Epithelial cell of esophagus (primary cell): Measurements from ENCODE around the gene IGF1R.

Experiments
- DNase-seq: peaks from one replicate; pipeline ENCODE4 v3.0.0; 2010; ENCODE audit warnings: low read depth
- H3K4me3 ChIP-seq: 2 replicates; pipeline ENCODE4 v1.5.1; 2011; ENCODE audit warnings: mild to moderate bottlenecking, low read length, control low read depth
- TF ChIP-seq, protein P1 (sequence below): IDR thresholded peaks from 2 replicates; pipeline ENCODE4 v1.5.1; 2011; ENCODE audit warnings: low read depth, mild to moderate bottlenecking, low read length, control low read depth, inconsistent platforms; ENCODE audit not compliant: insufficient read depth; ENCODE audit errors: missing control alignments

IGF1R gene

DNA sequence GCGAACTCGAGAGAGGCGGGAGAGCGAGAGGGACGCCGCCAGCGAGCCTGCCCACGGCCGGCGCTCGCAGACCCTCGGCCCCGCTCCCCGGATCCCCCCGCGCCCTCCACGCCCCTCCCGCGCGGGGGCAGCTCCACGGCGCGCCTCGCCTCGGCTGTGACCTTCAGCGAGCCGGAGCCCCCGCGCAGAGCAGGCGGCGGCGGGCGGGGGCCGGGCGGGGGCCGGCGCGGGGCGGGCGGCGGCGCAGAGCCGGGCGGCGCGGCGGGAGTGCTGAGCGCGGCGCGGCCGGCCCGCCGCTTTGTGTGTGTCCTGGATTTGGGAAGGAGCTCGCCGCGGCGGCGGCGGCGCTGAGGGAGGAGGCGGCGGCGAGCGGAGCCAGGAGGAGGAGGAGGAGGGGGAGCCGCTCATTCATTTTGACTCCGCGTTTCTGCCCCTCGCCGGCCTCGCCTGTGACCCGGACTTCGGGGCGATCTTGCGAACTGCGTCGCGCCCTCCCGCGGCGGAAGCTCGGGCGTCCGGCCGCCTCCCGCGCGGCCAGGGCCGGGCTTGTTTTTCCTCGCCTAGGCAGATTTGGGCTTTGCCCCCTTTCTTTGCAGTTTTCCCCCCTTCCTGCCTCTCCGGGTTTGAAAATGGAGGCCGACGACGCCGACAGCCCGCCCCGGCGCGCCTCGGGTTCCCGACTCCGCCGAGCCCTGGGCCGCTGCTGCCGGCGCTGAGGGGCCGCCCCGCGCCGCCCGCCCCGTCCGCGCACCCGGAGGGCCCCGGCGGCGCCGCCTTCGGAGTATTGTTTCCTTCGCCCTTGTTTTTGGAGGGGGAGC, 524 bp downstream of the IGF1R start:
- TF ChIP-seq, protein P1, sequence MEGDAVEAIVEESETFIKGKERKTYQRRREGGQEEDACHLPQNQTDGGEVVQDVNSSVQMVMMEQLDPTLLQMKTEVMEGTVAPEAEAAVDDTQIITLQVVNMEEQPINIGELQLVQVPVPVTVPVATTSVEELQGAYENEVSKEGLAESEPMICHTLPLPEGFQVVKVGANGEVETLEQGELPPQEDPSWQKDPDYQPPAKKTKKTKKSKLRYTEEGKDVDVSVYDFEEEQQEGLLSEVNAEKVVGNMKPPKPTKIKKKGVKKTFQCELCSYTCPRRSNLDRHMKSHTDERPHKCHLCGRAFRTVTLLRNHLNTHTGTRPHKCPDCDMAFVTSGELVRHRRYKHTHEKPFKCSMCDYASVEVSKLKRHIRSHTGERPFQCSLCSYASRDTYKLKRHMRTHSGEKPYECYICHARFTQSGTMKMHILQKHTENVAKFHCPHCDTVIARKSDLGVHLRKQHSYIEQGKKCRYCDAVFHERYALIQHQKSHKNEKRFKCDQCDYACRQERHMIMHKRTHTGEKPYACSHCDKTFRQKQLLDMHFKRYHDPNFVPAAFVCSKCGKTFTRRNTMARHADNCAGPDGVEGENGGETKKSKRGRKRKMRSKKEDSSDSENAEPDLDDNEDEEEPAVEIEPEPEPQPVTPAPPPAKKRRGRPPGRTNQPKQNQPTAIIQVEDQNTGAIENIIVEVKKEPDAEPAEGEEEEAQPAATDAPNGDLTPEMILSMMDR: no peak
- peak overlapping the region; percentile 79 for H3K4me3 ChIP-seq
- DNase-seq: peak; percentile 58

DNA sequence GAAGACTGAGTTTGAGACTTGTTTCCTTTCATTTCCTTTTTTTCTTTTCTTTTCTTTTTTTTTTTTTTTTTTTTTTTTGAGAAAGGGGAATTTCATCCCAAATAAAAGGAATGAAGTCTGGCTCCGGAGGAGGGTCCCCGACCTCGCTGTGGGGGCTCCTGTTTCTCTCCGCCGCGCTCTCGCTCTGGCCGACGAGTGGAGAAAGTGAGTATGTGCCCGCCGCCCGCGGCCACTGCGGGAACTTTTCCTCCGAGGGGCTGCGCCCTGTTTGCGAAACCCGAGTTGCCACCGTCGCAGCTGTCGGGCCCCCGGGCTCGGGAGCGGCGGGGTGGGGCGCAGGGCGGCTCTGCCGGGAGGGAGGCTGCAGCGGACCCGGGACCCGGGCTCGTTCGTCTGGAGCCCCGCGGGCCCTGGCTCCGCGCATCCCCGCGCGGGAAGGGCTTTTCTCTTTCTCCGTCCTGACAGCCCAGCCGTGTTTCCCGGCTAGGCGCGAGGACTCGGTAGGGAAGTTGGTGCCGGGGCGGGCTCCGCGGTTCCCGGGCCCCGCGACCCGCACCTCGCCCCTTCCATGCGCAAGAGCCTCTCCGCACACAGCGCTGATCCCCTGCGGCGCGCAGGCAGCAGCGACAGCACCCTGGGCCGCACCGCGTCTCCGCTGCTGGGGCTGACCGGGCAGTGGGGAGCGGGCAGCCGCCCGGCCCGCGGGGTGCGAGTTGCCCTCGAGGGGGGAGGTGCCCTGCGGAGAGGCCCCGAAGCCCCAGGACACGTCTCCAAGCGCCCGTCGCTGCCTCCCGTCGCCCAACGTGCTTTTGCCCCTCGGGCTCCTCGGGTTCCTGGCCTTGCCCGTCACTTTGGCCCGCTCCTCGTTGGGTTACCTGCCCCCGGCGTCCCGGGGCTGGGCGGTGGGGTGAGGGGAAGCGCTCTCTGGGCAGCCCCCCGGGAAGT, 1.4 kb downstream of the IGF1R start:
- H3K4me3 ChIP-seq: peak overlapping the region; percentile 79
- no peak for DNase-seq
- TF ChIP-seq, protein P1: no peak

DNA sequence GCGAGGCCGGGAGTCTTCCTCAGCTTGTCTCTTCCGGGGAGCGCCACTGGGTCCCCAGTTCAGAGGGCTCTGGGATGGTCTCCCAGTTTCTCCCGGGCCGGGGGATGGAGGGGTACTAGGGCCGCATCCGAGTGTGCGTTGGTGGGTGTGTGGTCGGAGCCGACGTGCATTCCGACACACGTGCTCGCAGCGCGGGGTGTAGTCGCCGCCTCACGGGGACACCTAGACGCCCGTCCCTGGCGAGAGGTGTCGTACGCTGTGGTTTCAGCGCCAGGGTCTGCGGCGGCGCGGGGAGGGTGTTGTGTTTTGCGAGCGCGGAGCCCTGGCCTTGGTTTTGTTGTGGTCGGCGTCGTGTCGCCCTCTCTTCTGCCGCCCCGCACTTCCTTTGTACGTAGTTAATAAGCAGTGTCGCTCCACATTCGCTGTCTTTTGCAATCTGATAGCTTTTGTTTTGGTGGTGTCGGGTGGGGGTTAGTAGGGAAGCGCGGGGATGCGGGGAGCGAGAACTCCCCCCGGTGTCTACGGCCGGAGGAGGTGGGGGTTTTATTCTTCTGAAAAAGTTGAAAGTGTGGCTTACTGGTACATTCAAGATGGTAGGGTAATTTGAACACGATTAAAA, 2.2 kb downstream of the IGF1R start:
- DNase-seq: no peak
- peak overlapping the region; percentile 79 for H3K4me3 ChIP-seq
- TF ChIP-seq, protein P1: no peak

DNA sequence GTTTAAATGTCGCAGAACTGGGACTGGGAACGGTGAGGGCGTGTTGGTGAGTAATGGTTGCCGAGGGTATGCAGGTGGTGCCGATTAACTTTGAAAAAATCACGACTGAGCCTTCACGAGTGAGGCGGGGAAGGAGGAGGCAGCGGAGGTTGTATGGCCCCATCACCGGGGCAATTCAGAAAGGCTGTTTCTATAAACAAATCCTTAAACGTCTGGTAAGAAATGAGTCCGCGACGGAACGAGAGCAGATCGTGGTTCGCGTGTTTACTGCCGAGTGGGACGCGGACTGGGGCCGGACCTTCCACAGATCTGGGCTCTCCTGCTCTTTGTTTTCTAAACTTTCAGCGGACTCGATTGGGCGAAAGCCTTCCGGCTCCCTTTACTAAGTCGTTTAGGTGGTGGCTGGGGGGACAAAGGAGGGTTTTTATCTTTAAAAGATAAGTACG, 2.7 kb downstream of the IGF1R start:
- TF ChIP-seq, protein P1: no peak
- peak overlapping the region; percentile 79 for H3K4me3 ChIP-seq
- no peak for DNase-seq

DNA sequence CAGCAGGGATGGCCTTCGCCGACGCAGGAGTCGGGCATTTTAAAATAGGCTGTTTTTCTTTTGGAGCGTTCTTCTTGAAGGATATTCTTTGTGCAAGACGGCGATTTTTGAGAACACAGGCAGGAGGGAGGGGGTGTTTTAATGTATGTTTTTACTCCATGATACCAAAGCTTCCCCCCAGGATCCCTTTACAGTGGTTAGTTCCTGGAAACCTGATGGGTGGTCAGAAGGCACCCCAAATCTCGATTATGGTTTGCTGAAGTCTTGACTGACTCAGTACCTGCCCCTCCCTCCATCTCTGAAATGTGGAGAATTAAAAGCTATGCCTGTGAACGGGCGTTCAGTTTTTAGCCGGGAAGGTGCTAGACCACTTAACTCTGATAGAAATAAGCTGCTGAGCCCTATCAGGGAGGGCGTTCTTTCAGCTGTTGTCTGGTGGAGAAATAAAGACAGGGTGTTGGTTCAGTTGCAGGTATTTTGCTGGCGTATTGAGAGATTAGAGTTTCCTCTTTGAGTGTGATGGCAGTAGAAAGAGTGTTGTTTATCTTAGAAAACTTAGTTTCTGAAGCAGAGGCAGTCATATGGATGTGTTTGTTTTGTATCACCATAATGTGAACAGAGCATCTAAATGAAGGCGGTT, 3.4 kb downstream of the IGF1R start:
- TF ChIP-seq, protein P1: no peak
- peak; percentile 56 for DNase-seq
- H3K4me3 ChIP-seq: peak overlapping the region; percentile 79

DNA sequence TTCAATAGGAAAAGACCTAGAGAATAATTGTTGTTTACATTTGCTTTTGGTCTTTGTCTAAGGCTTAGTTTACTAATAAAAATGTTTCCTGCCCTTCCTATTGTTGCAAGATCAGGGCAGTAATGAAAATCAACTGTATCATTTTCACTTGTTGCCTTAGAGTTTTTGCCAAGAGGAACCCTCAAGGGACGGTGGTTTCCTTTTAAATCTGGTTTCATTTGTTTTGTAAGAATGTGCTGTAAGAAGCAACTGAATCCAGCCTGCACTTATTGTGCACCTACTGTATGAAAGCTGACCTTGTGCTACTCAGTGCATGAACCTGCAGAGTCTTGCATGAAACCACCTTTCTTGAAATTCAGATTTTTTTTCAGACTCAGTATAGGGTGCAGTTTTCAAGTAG, 5.3 kb downstream of the IGF1R start:
- TF ChIP-seq, protein P1: no peak
- no peak for DNase-seq
- H3K4me3 ChIP-seq: no peak overlapping the region
